ENCODE results near the gene NFIB.

The NFIB gene

DNA sequence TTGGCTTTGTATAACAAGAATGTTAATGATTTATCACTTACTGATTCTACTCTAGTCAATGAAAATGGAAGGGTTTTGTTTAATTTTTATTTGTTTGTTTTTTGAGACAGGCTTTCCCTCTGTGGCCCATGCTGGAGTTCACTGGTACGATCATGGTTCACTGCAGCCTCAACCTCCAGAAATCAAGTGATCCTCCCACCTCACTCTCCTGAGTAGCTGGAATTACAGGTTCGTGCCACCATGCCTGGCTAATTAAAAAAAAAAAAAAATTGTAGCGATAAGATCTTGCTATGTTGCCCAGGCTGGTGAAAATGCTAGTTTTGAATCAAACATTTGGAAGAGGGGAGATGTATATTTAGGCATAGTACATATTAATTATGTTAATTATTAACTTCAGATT is 209.4 kb downstream of the NFIB start:
- DNase-seq (ENCODE audit: low spot score): no peak

DNA sequence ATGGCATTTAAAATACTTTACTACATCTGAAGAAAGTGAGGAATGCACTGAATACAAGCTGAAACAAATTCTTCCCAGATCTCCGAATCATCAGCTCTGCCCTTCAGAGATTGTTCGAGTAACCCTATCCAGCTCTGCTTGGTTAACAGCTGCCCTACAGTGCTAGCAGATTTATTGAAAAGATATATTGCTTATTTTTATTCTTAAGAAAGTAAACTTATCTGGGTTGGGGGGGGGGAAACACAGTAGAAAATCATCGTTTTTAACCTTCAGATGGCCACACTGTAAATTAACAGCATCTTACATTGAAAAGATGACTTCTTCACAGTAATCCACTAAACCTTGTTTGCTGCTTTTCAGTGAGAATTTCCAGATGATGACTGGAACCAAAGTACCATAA is 210.8 kb downstream of the NFIB start:
- no peak for DNase-seq (ENCODE audit: low spot score)

DNA sequence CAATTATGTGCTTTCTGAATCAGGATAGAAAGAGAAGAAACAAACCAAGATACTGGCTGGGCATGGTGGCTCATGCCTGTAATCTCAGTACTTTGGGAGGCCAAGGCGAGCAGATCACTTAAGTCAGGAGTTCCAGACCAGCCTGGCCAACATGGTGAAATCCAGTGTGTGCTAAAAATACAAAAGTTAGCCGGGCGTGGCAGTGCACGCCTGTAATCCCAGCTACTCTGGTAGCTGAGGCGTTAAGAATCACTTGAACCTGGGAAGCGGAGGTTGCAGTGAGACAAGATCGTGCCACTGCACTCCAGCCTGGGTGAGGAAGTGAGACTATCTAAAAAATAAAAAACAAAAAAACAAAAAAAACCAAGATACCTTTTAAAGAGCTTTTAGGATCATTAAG is 214.2 kb downstream of the NFIB start:
- DNase-seq (ENCODE audit: low spot score): no peak

DNA sequence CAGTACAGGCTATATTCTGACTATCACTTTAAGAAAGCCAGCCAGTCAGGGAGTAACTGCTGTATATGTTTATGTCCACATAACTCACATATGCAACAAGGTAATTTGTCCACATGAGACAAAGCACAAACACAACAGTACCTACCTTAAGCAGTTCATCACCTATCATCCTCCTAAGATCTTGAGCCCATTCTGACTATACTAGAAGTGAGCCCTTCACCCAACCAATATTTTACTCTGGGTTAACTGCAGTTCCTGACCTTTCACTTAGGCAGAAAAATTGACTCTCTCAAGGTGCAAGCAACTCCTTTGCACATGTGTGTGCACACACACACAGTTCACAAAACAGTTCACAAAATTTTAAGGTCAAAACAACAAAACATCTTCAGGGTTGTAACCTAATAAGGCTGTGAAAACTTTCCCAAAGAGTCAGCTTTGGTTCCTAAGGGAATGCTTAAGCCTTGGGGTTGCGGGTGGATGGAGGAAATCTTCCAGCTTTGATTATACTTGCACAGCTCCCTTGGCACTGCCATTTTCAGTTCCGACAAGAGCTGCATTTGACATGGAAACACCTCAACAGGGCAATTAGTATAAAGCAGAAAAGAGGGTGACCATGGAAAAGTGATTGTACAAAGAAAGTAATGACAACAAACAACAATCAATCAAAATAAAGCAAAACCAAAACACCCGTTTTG is 215.3 kb downstream of the NFIB start:
- DNase-seq (ENCODE audit: low spot score): no peak

DNA sequence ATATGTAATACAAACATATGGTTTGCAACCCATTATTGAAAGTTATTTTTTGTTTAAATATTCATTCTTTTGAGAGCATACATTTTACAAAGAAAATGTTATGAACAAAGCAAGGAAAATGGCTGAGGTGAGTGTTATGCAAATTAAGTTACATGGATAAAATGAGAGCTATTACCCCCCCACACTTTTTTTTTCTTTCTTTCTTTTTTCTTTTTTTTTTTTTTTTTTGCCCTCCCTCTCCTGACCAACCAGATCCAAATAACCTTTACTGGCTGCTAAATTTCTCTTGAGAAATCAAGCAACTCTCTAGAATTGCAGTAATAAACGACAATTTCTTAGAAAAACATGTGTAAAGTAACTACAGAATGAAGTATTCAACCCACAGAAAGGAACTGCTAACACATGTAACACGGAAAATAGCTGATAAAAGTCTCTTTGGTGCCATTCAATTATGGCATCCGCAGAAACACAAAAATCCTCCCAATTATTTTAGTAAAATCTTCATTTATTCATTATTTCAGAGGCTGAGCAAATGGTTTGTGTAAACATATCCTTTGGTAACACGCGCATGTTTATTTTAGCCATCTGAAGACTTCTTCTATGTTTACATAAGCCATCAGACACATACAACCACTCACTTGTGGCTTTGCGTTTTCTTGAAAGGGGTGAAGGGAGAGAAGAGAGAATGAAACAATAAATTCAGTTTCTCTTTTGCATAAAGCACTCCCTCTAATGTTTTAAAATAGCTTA is 216.1 kb downstream of the NFIB start:
- no peak for DNase-seq (ENCODE audit: low spot score)

DNA sequence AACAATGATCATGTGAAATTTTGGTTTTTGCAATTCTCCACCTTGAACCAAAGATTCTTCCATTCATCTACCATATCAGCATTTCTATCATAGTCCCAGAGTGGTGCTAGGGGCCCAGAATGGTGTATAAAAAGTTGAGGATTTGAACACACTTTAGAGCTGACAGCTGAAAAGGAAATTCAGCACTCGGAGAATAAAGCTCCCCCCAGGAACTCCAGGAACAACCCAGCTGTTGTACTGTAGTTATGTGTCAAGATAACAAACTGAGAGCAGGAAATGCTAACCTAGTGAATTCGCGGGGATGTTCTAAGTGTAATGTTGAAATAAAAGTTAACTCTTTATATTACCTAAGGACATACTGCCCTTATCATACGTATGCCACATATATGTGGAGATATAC is 216.7 kb downstream of the NFIB start:
- no peak for DNase-seq (ENCODE audit: low spot score)

DNA sequence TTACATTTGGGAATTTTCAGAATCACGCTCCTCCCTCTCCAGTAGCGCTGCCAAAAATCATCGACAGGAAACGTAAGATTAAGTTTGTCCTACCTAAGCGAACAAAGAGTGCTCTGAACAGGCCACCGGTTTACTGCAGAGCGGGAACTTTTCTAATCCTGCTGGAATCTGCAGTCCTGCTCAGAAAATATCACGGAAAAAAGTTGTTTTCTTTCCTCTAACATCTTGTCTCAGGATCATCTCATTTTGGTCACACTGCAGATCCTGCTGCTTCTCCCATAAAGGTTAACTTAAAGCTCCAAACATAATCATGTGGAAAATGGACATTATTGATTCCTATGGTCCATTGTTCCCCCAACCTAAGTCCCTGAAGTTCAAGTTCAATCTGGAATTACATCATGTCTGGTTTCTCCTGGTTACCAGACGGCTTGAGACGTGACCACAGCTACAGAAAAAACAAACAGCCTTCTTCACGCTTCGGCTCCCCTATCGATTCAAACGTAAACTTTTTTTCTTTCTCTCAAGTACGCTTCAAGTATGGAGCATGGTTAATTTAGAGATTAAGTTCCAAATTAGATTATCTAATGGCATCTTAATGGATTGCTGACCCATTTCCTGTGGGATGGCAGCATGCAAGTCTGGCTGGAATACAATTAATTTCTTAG is 217.6 kb downstream of the NFIB start:
- no peak for DNase-seq (ENCODE audit: low spot score)

DNA sequence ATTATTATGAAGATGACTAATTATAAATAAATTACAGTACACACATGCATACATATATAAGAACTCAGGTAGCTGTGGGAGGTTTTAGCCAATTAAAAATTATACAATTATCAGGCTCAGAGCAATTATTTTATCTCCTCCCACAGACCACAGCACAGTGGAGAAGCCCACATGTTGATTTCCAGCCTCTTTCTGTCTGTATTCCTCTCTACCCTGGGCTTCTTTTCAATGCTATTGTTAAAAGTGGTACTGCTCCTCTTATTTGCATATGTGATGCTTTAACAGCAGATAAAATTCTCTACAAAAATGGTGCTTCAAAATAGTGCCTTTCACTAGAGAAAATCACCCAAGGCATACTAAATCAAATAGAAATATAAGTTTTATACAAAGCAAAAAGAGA is 218.7 kb downstream of the NFIB start:
- DNase-seq (ENCODE audit: low spot score): no peak

DNA sequence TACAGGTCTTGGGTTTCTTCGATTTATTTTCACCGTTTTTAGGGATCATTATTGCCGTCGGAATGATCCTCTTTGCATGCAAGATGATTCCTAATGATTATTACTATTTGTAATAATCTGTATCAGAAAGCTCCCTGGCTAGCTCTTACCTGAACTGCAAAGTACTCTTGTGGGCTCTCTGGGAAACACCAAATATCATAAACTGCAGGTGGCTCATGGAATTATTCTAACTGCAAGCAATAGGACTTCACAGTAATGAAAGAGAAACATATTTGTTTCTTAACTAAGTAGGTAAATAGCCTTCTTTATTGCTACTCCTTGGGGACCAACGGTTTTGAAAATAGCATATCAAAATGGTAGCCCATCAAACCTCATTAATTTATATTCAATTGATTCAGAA is 219.4 kb downstream of the NFIB start:
- DNase-seq (ENCODE audit: low spot score): no peak

DNA sequence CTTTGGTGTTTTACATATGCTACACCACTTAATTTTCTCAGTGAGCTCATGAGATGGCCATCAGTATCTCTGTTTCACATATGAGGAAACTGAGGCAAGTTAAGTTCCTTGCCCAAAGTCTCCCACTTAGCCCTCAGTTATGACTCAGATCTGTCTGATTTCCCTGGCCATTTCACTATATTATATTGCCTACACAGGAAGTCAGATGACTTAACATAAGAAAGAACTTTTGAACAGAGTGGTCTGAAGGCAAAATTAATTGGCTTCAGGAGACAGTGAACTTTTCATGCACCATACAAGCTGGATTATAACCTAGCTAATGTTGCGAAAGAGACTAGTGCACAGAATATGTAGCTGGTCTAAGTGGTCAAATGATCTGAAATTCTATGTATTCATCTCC is 221.6 kb downstream of the NFIB start:
- DNase-seq (ENCODE audit: low spot score): no peak

DNA sequence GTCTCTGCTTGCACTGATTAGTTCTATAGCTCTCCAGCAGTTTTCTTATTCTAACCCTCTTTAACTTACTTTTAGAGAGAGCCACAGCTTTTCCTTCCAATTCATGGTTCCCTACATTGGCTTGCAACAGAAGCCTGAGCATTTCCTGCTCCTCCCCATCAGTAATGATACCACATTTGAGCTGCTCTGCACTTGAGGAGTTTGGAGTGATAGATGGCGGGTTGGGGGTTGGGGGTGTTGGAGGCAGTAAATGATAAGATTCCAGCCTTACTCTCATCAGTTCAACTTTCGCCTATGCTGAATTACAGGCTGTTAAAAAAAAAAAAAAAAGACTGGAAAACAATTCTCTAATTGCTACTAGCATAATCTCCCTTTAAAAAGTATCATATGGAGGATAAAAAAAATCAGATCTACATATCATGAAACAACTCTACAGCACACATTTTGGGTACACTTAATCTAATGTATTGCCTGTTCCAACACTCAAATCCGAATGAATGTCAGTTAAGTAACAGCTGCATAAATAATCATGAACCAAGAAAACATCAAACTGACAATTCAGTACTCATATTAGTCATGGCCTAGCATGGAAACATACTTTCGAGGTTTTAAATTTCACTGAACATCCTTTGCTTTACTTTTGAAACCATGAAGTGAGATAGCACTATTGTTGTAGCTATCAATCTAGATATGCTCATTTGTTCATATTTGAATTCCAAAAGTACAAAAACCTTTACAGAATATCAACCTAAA is 224.7 kb downstream of the NFIB start:
- no peak for DNase-seq (ENCODE audit: low spot score)

DNA sequence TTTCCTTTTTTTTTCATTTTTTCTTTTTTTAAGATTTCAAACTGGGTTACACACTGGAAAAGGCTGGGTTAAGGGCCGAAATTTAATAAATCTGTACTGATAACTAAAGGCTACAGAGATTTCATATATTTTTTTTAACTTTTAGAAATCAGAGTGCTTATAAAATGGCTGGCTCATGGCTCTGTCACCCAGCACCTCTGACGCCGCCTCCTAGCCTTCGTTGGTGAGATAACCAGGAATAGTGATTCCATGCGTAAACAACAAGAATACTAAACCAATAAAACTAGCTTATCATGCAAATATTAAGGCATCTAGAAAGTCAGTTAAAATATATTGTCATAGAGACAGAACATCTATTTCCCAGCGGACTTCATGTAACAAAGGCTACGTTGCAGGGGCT is 226.4 kb downstream of the NFIB start:
- DNase-seq (ENCODE audit: low spot score): no peak

DNA sequence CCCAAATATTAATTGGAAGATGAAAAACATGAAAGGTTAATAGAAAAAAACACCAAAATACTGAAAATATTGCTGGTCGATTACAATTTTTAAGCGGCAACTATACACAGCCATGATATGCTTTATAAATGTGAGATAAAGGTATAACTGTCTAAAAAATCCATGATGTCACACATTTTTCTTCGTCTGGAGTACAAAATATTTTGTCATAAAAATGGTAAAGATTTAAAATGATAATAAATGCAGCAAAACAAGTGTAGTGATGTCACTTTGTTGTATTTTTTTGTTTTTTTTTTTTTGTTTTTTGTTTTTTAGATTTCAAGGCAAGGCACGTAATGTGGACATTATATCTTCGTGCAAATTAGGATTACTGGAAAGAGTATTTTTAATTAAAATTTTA is 227.4 kb downstream of the NFIB start:
- no peak for DNase-seq (ENCODE audit: low spot score)

DNA sequence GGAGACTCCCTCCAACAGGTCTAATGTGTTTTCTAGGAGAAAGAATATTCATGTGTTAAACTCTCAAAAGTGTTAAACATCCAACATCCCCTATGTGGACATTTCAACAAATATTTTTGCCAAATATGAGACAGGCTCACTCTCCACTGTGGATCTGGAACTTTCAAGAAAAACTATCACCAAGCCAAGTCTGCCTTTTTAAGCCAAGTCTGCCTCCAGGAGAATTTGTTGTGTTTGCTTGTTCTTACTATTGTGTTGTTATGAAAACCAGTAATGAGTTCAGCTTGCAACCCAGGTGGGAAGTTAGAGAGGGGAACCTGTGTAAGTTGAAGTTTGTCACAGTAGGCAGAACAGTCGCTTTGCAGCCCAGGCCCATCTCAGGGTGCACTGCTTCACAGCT is 228.1 kb downstream of the NFIB start:
- DNase-seq (ENCODE audit: low spot score): no peak

DNA sequence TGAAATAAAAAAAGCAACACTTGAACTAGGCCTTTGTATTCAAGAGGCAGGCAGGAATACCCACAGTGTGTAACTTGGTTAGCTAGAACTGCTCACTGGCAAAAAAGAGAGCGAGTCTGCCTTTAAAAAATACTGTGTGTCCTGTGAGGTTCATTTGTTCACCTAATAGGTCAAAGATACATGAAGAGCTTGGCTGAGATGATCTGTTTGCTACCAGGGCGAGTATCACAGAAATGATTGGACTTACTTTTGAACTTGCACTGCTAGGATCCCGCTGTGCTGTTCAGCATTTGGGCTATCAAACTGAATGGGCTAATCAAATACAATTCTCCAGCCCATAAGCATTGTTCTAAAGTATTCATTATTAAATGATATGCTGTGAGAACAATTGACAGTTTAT is 229.1 kb downstream of the NFIB start:
- no peak for DNase-seq (ENCODE audit: low spot score)

DNA sequence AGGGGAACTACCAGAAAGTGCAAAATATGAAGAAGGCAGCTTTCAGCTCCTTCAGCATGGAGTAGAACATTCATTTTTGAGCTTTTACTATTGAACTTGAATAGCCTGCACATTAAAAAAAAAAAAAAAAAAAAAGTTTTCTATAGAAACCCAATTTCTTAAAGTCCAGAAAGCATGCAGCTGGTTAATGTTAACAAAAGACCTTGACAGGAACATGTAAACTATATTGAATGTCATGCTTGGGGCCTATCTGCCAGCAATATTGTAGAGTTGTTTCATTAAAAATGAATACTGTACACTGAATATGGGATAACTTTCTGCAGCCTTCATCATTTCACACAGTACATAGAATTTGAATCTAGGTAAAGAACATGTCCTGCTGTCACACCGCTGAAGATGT is 230.6 kb downstream of the NFIB start:
- DNase-seq (ENCODE audit: low spot score): no peak

DNA sequence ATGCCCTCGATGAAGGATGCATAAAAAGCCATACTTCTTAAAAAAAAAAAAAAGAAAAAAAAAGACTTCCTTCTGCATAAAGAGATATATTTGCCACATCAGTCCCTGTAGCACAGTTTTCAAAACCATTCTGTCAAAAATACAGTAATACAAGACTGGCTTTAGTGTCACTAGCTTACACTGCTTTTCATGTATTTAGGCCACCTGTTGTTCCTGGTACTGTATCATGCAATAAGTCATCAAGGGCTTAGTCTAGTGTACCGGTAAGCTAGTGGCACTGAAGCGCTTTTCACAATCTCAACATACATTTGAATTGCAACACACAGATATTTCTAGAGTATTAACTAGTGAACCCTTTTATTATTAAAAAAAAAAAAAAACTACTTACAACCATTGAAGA is 231.2 kb downstream of the NFIB start:
- no peak for DNase-seq (ENCODE audit: low spot score)

DNA sequence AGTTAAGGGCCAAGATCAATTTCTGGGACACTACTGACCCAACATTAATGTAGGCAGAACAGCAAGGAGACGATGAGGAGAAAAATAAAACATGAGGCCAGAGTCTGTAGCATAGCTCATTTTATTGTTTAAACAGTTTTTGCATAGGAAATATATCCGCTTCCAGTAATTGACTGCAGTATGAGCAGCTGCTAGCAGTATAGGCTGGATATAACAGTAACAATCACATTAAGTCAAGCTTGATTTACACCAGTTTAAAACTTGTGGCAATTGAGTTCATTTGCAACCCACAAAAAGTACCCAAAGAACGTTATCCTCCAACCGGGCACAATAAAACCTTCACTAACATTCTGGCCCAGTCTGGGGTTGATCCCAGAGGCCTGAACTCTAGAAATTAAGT is 232.2 kb downstream of the NFIB start:
- no peak for DNase-seq (ENCODE audit: low spot score)

DNA sequence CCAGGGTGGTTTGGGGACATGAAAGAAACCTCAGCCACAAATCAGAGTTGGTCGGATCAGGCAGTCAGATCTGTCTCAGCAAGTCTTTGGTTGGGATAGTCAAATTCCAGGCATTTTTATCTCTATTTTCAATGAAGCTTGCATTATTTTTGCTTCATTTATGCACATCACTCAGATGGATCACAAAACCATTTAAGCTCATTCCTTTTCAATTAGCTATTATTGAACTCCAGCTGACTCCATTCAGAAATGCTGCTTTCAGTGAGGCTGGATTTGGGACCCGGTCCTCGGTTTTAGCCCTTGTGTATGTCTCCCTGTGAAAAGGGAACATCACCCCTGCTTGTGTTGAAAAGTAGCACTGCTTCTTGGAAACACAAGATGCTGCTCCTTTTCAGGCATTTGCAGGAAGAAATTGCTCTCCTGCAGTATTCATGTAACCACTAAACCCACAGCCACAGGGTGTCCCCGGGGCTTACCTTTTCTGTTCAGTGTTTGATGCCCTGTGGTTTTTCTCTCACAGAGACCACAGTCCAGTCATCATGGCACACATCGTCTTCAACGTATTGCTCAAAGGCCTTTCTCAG is 232.9 kb downstream of the NFIB start:
- DNase-seq (ENCODE audit: low spot score): no peak

DNA sequence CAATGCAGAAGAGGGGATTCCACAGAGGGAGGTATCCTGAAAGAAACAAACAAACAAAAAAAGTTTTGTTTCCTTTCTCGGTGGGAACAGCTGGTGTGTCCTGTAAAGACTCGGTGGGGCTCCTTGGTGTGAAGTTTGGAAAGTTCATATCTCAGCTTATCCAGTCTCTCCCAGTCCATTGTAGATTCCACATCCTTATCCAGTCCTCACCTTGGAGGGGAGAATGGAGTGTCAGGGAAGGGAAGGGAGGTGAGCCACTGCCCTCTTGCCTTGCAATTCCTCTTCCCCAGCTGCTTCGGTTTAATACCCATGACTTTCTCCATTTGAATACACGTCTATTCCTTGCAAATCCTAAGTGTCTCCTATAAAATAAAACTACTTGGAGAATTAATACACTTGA is 234.5 kb downstream of the NFIB start:
- no peak for DNase-seq (ENCODE audit: low spot score)

DNA sequence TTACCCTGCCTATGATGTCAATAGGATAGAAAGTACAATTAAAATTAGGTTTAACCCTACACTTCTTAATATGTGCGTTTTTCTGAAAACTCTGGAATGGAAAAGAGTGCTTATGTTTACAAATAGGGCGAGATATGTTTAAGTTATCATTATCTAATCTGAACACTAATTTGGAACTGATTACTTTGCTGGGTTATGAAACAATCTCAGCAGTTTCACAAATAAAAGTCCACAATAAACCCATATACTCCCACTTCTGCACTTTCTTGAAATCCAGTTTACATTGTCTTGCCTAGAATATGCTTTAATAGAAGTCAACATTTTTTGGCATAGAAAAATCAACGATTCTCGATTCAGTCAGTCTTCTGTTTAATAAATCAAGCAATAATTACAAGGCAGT is 236.3 kb downstream of the NFIB start:
- DNase-seq (ENCODE audit: low spot score): no peak

DNA sequence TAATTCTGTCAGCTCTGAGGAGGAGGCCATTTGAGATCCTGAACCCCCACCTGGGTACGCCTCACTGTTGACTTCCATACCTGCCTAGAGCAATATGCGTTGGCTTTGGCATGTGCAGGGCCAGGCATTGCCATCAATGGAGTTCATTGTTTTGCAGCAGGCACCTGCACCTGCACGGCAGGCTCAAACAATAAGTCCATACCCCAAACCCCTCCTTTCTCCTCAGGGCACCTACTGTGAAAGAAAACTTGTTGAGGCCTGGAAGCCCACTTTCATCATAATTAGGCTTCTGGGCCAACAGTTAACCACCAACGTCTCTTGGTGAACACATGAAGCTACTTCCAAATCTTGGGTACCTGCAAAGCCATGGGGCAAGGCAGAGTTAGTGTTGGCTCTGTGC is 238.7 kb downstream of the NFIB start:
- DNase-seq (ENCODE audit: low spot score): no peak

Data from hematopoietic multipotent progenitor cell treated with erythropoietin and hydrocortisone succinate and interleukin-3 and kit ligand, for 17 days (in vitro differentiated cells).